Amygdala (tissue), 56 donors: ENCODE data around the gene C1QBP.
"Not testable (repeated sequence)": the region's sequence is repeated elsewhere in the genome, so short reads cannot be mapped to it uniquely, and the experiment has no call there.

Experiments
- DNase-seq, 56 donors: peaks; one replicate each; lab custom pipeline; 2025; lab: John Stamatoyannopoulos, UW

Gene C1QBP

GRCh38 chr17:5434984-5435383, 4.0 kb downstream of the C1QBP start:
- peak in 2 of 56 donors; percentile 14 to 16 for DNase-seq

- no peak for DNase-seq
These were observed 6.9 kb downstream of the C1QBP start for GRCh38 chr17:5431949-5432556.

- DNase-seq = not testable (repeated sequence)
These were observed 7.7 kb downstream of the C1QBP start for GRCh38 chr17:5431234-5431633.

GRCh38 chr17:5430413-5430999, 8.4 kb downstream of the C1QBP start:
- DNase-seq = no peak

GRCh38 chr17:5429191-5429887, 9.6 kb downstream of the C1QBP start:
- no peak for DNase-seq

GRCh38 chr17:5425826-5426225, 13.1 kb downstream of the C1QBP start:
- DNase-seq = no peak

GRCh38 chr17:5424909-5425308, 14.0 kb downstream of the C1QBP start:
- DNase-seq = no peak

- no peak for DNase-seq
These were observed 16.4 kb downstream of the C1QBP start for GRCh38 chr17:5422505-5422904.

GRCh38 chr17:5419959-5420653, 18.8 kb downstream of the C1QBP start, which contains the start of gene RPAIN:
RPAIN (plus strand) TSS chr17:5420182; CDS start chr17:5420211, 29 bp downstream.
- peak in 53 of 56 donors; percentile 75 to 98 (median 93) for DNase-seq

GRCh38 chr17:5419356-5419958, 19.5 kb downstream of the C1QBP start, which contains the start of gene NUP88:
NUP88 (minus strand) TSS chr17:5419662; CDS start chr17:5419650, 12 bp downstream.
- DNase-seq = peak; percentile 77 to 99 (median 96)

GRCh38 chr17:5418858-5419355, 20.0 kb downstream of the C1QBP start:
- DNase-seq = peak in 5 of 56 donors; percentile 27 to 69 (median 57)

GRCh38 chr17:5416901-5417300, 22.1 kb downstream of the C1QBP start:
- DNase-seq = no peak

- DNase-seq = peak in 1 of 56 donors; percentile 2
These were observed 25.3 kb downstream of the C1QBP start for GRCh38 chr17:5413682-5414081.

- no peak for DNase-seq
These were observed 28.2 kb downstream of the C1QBP start for GRCh38 chr17:5410594-5411272.

- no peak for DNase-seq
These were observed 30.8 kb downstream of the C1QBP start for GRCh38 chr17:5408186-5408585.

GRCh38 chr17:5405400-5405799, 33.6 kb downstream of the C1QBP start:
- no peak for DNase-seq

- DNase-seq = no peak
These were observed 39.2 kb downstream of the C1QBP start for GRCh38 chr17:5399767-5400166.

- DNase-seq = no peak
These were observed 42.3 kb downstream of the C1QBP start for GRCh38 chr17:5396612-5397011.

- no peak for DNase-seq
These were observed 47.3 kb downstream of the C1QBP start for GRCh38 chr17:5391678-5392077.
